Keratinocyte (primary cell): ENCODE data around the gene MMD. TPM values are rescaled to one million over a fixed set of nuclear protein-coding genes. Genes with fewer than 3 reads are reported as not detected.

Experiments
- DNase-seq: peaks from one replicate; pipeline ENCODE4 v3.0.0-alpha.2; 2011; ENCODE audit warnings: low read depth, missing footprints, low spot score
- FAIRE-seq: peaks from 2 replicates; lab custom pipeline; 2011; peaks lifted over from hg19 to GRCh38; lab: Jason Lieb, UNC
- H2AFZ ChIP-seq: 2 replicates; pipeline ENCODE4 v1.6.0; 2012; ENCODE audit warnings: low read length, control low read depth, inconsistent platforms; ENCODE audit not compliant: control insufficient read depth
- H3K27ac ChIP-seq: 2 replicates; pipeline ENCODE4 v1.5.1; 2011; ENCODE audit warnings: low read length; ENCODE audit not compliant: control insufficient read depth, insufficient read depth
- H3K27me3 ChIP-seq: 3 replicates; pipeline ENCODE4 v1.6.0; 2011; ENCODE audit warnings: low read length; ENCODE audit not compliant: control insufficient read depth, insufficient read depth; ENCODE audit errors: extremely low read depth
- H3K36me3 ChIP-seq, 2 experiments: 2 replicates in 1 of 2; 3 replicates in 1 of 2; pipeline ENCODE4 v1.5.1; 2011; ENCODE audit warnings: low read length in 2 of 2, mild to moderate bottlenecking in 1 of 2; ENCODE audit not compliant: control insufficient read depth in 2 of 2, insufficient read depth in 2 of 2; ENCODE audit errors: extremely low read depth in 1 of 2
- H3K4me1 ChIP-seq: 3 replicates; pipeline ENCODE4 v1.5.1; 2011; ENCODE audit warnings: low read length; ENCODE audit not compliant: control insufficient read depth, insufficient read depth; ENCODE audit errors: extremely low read depth
- H3K4me2 ChIP-seq: 3 replicates; pipeline ENCODE4 v1.6.0; 2011; ENCODE audit warnings: low read depth, low read length; ENCODE audit not compliant: control insufficient read depth, insufficient read depth; ENCODE audit errors: extremely low read depth
- H3K4me3 ChIP-seq, 3 experiments: fragments of 200-600 bp in 1 of 3; sonication (generic) in 1 of 3; 2 replicates in 2 of 3; 3 replicates in 1 of 3; pipeline ENCODE4 v1.5.1; 2011 to 2016; ENCODE audit warnings: low read length in 3 of 3, mild to moderate bottlenecking in 3 of 3, control low read depth in 2 of 3, inconsistent platforms in 1 of 3, low read depth in 1 of 3, mixed read lengths in 1 of 3, mixed run types in 1 of 3, moderate library complexity in 1 of 3; ENCODE audit not compliant: control insufficient read depth in 2 of 3, insufficient read depth in 2 of 3; ENCODE audit errors: extremely low read depth in 1 of 3
- H3K79me2 ChIP-seq: 2 replicates; pipeline ENCODE4 v1.6.0; 2012; ENCODE audit warnings: low read length; ENCODE audit not compliant: control insufficient read depth, insufficient read depth
- H3K9ac ChIP-seq: 3 replicates; pipeline ENCODE4 v1.6.0; 2011; ENCODE audit warnings: low read length; ENCODE audit not compliant: control insufficient read depth, insufficient read depth; ENCODE audit errors: extremely low read depth
- H3K9me1 ChIP-seq: 3 replicates; pipeline ENCODE4 v1.6.0; 2011; ENCODE audit warnings: low read length; ENCODE audit not compliant: control insufficient read depth, insufficient read depth; ENCODE audit errors: extremely low read depth
- H3K9me3 ChIP-seq: 2 replicates; pipeline ENCODE4 v1.5.1; 2012; ENCODE audit warnings: low read depth, low read length; ENCODE audit not compliant: control insufficient read depth
- H4K20me1 ChIP-seq: 3 replicates; pipeline ENCODE4 v1.6.0; 2011; ENCODE audit warnings: low read length; ENCODE audit not compliant: control insufficient read depth, insufficient read depth; ENCODE audit errors: extremely low read depth
- EZH2 ChIP-seq: IDR thresholded peaks from one replicate; pipeline ENCODE4 v1.6.1; 2012; ENCODE audit warnings: inconsistent platforms, mild to moderate bottlenecking, low read length, moderate library complexity
- dilution Hi-C: fragments of 300-500 bp; cut with MboI; formaldehyde crosslinking; loops from one replicate; pipeline ENCODE4 v1.7.0; 2020; ENCODE audit warnings: low sequenced_read_pairs; ENCODE audit not compliant: extremely low pct_ligation_motif_present
- polyA plus RNA-seq, 5 experiments: library from polyadenylated mRNA; depleted of rRNA in 3 of 5; stranded (reverse) in 3 of 5; stranded (forward) in 1 of 5; unstranded in 1 of 5; fragments of >200 nt; gene quantifications; 1 replicate in 1 of 5; 2 replicates in 3 of 5; 3 replicates in 1 of 5; pipeline versions ENCODE4 v1.2.1 to v1.2.3, GENCODE V29; 2011 to 2012; ENCODE audit warnings: missing spikeins in 2 of 5, low read depth in 1 of 5, low replicate concordance in 1 of 5
- TF ChIP-seq, protein P1 (sequence below), 3 experiments: IDR thresholded peaks in 1 of 3; conservative IDR thresholded peaks in 1 of 3; optimal IDR thresholded peaks in 1 of 3; 2 replicates in 2 of 3; 3 replicates in 1 of 3; pipeline versions ENCODE3 to v1.5.1; 2011; ENCODE audit warnings: low read length in 3 of 3, mild to moderate bottlenecking in 3 of 3, moderate library complexity in 2 of 3, control low read depth in 1 of 3, inconsistent platforms in 1 of 3; ENCODE audit not compliant: insufficient read depth in 2 of 3; ENCODE audit errors: extremely low read depth in 1 of 3

Gene MMD
- polyA plus RNA-seq, 1 donor (not counting 4 experiments of a cell fraction or from before 2014, with no cell fraction given) = 6.4 TPM

DNA sequence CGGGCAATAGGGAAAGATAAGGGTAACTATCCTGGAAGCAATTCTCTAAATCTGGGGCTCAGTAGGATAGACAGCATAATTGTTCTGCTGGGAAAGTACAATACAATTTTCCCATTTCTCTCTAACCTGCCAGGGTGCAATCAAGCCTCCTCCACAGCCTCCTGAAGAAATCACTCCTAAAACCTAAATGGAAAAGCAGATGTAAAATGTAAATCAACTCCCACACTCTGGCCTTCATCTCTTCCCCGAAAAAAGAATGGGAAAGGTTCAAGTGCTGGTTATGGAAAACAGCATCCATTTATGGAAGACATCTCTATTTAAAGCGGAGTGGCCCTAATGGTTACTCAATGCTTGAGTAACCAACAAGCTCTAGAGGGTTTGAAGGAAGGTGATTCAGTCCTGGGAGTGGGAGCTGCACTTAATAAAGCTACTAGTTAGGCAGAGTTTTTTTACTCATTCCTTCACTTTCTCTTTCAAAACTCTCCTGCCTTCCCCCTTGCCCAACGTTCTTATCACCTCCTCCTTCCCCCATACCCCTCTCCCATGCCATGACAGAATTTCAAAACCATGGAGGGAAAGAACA is 5.1 kb downstream of the MMD start:
- Histone ChIP-seq H3K4me1 (peaks cover 5% of the 10 kb centered on the region), H3K9me3 (no peaks in the 10 kb centered on the region), H3K9me1 (no peaks in the 10 kb centered on the region), H3K4me3 (no peak overlapping the region), H3K9ac (no peak overlapping the region), H2AFZ (no peak overlapping the region), H3K36me3 (no peaks in the 10 kb centered on the region), H3K4me2 (no peak overlapping the region), H4K20me1 (no peaks in the 10 kb centered on the region), H3K27me3 (no peaks in the 10 kb centered on the region), H3K27ac (no peak overlapping the region), H3K79me2 (peaks cover 2% of the 10 kb centered on the region)
- no peak for DNase-seq
- dilution Hi-C loops = no loop called here
- FAIRE-seq = no peak
- TF ChIP-seq EZH2 = no peak
- TF ChIP-seq, protein P1, sequence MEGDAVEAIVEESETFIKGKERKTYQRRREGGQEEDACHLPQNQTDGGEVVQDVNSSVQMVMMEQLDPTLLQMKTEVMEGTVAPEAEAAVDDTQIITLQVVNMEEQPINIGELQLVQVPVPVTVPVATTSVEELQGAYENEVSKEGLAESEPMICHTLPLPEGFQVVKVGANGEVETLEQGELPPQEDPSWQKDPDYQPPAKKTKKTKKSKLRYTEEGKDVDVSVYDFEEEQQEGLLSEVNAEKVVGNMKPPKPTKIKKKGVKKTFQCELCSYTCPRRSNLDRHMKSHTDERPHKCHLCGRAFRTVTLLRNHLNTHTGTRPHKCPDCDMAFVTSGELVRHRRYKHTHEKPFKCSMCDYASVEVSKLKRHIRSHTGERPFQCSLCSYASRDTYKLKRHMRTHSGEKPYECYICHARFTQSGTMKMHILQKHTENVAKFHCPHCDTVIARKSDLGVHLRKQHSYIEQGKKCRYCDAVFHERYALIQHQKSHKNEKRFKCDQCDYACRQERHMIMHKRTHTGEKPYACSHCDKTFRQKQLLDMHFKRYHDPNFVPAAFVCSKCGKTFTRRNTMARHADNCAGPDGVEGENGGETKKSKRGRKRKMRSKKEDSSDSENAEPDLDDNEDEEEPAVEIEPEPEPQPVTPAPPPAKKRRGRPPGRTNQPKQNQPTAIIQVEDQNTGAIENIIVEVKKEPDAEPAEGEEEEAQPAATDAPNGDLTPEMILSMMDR (optimal IDR thresholded peaks at IDR 0.05 in 1 of 3, IDR thresholded peaks at IDR 0.05 in 1 of 3, conservative IDR thresholded peaks at IDR 0.05 in 1 of 3; ENCODE audit: extremely low read depth in 1 of 3, insufficient read depth in 2 of 3, low read length in 3 of 3) = no peak

DNA sequence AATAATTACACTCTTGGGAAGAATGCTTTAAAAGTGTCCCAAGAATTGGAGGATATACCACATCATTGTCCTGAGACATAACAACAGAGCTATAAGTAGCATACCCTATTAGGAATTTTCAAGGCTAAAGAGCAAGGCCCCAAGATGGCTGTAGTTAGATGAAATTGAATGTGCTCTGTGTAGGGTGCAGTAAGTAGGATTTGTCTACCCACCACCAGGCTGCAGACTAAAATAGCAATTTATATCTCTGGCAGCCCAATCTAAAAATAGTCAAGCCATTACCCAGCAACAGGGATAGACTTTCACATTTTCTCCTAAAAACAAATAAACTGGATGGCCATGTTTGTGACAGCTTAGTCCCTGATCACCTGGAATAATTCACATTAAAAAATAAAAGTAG is 5.6 kb downstream of the MMD start:
- H3K4me1 ChIP-seq = peaks cover 5% of the 10 kb centered on the region
- H3K9me1 ChIP-seq = no peaks in the 10 kb centered on the region
- peaks cover 2% of the 10 kb centered on the region for H3K79me2 ChIP-seq
- H3K27me3 ChIP-seq = no peaks in the 10 kb centered on the region
- DNase-seq (no peak), FAIRE-seq (no peak)
- TF ChIP-seq, protein P1 (optimal IDR thresholded peaks at IDR 0.05 in 1 of 3, IDR thresholded peaks at IDR 0.05 in 1 of 3, conservative IDR thresholded peaks at IDR 0.05 in 1 of 3; ENCODE audit: extremely low read depth in 1 of 3, insufficient read depth in 2 of 3, low read length in 3 of 3) = no peak
- no peak for TF ChIP-seq EZH2
- H3K36me3 ChIP-seq = no peaks in the 10 kb centered on the region
- H2AFZ ChIP-seq = no peak overlapping the region
- H3K4me3 ChIP-seq = no peak overlapping the region
- dilution Hi-C loops = no loop called here
- H3K27ac ChIP-seq = no peak overlapping the region
- no peak overlapping the region for H3K4me2 ChIP-seq
- no peaks in the 10 kb centered on the region for H3K9me3 ChIP-seq
- no peaks in the 10 kb centered on the region for H4K20me1 ChIP-seq
- no peak overlapping the region for H3K9ac ChIP-seq
